Ishikawa (cell line): ENCODE data around the gene PDK4.

ENCODE experiments used
- CEBPB ChIP-seq: IDR thresholded peaks from 2 replicates; pipeline ENCODE4 v1.6.1; 2012
- CREB1 ChIP-seq: IDR thresholded peaks from 2 replicates; pipeline ENCODE4 v1.6.1; 2012; ENCODE audit warnings: low read depth
- EP300 ChIP-seq: IDR thresholded peaks from 2 replicates; pipeline ENCODE4 v1.6.1; 2012; ENCODE audit warnings: borderline replicate concordance
- FOXM1 ChIP-seq: IDR thresholded peaks from 2 replicates; pipeline ENCODE4 v1.6.1; 2012; ENCODE audit warnings: low read depth, borderline replicate concordance
- NFIC ChIP-seq: IDR thresholded peaks from 2 replicates; pipeline ENCODE4 v1.6.1; 2012
- RAD21 ChIP-seq: IDR thresholded peaks from 2 replicates; pipeline ENCODE4 v1.6.1; 2012; ENCODE audit warnings: low read depth
- TAF1 ChIP-seq: IDR thresholded peaks from 2 replicates; pipeline ENCODE4 v1.6.1; 2012; ENCODE audit warnings: low read depth, mild to moderate bottlenecking
- TCF12 ChIP-seq: IDR thresholded peaks from 2 replicates; pipeline ENCODE4 v1.6.1; 2012; ENCODE audit warnings: low read depth
- TEAD4 ChIP-seq: IDR thresholded peaks from 2 replicates; pipeline ENCODE4 v1.6.1; 2012
- YY1 ChIP-seq: IDR thresholded peaks from 2 replicates; pipeline ENCODE4 v1.6.1; 2012; ENCODE audit warnings: low read depth
- ZBTB7A ChIP-seq: IDR thresholded peaks from 2 replicates; pipeline ENCODE4 v1.6.1; 2012; ENCODE audit warnings: low read depth
- TF ChIP-seq, protein P1 (sequence below): IDR thresholded peaks from 2 replicates; pipeline ENCODE4 v1.6.1; 2012
- TF ChIP-seq, protein P2 (sequence below): IDR thresholded peaks from 2 replicates; pipeline ENCODE4 v1.6.1; 2012; ENCODE audit warnings: low read depth, mild to moderate bottlenecking
- TF ChIP-seq, protein P3 (sequence below): IDR thresholded peaks from 2 replicates; pipeline ENCODE4 v1.6.1; 2012

DNA sequence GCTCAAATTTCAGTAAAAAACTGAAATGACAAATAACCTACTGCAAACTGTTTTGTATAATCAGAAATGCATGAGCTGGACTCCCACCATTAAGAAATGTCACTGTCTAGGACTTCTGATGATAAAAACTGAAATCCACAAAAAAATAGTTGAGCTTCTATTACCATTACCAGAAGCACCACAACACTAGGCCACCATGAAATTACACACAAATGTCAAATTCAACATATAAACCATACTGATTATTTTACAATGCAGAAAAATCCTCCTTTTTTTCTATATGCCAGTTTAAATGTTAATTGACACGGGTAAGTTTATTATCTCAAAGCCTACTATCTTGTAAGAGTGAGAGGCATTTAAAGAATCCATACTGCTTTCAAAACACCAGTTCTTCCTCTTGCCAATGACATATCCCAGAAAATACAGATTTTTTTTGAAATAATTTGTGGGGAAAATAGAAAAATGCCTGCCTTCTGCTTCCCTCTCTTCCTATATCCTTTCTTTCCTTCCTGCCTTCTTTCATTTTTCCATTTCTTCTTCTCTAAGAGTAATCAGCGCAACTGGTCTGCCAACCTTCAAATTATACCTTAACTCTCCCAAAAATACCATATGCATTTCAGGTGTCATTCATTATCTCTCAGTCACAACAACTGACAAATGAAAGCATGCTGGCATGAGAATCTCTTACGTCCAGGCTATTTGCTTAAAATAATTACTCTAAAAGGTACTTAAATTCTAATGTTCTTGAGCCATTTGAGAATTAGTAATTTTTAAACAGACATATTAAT lies 12.3 kb downstream of the PDK4 start:
- TF ChIP-seq CEBPB (no peak), TAF1 (no peak), FOXM1 (no peak), TCF12 (no peak), RAD21 (no peak), ZBTB7A (no peak), EP300 (no peak), CREB1 (no peak), YY1 (no peak), NFIC (no peak), TEAD4 (no peak)
- TF ChIP-seq, protein P1, sequence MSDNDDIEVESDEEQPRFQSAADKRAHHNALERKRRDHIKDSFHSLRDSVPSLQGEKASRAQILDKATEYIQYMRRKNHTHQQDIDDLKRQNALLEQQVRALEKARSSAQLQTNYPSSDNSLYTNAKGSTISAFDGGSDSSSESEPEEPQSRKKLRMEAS, result no peak
- TF ChIP-seq, protein P2, sequence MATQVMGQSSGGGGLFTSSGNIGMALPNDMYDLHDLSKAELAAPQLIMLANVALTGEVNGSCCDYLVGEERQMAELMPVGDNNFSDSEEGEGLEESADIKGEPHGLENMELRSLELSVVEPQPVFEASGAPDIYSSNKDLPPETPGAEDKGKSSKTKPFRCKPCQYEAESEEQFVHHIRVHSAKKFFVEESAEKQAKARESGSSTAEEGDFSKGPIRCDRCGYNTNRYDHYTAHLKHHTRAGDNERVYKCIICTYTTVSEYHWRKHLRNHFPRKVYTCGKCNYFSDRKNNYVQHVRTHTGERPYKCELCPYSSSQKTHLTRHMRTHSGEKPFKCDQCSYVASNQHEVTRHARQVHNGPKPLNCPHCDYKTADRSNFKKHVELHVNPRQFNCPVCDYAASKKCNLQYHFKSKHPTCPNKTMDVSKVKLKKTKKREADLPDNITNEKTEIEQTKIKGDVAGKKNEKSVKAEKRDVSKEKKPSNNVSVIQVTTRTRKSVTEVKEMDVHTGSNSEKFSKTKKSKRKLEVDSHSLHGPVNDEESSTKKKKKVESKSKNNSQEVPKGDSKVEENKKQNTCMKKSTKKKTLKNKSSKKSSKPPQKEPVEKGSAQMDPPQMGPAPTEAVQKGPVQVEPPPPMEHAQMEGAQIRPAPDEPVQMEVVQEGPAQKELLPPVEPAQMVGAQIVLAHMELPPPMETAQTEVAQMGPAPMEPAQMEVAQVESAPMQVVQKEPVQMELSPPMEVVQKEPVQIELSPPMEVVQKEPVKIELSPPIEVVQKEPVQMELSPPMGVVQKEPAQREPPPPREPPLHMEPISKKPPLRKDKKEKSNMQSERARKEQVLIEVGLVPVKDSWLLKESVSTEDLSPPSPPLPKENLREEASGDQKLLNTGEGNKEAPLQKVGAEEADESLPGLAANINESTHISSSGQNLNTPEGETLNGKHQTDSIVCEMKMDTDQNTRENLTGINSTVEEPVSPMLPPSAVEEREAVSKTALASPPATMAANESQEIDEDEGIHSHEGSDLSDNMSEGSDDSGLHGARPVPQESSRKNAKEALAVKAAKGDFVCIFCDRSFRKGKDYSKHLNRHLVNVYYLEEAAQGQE, result no peak
- TF ChIP-seq, protein P3, sequence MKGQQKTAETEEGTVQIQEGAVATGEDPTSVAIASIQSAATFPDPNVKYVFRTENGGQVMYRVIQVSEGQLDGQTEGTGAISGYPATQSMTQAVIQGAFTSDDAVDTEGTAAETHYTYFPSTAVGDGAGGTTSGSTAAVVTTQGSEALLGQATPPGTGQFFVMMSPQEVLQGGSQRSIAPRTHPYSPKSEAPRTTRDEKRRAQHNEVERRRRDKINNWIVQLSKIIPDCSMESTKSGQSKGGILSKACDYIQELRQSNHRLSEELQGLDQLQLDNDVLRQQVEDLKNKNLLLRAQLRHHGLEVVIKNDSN, result no peak
